ENCODE data around the gene PDSS1.
"Not testable (repeated sequence)": the region's sequence is repeated elsewhere in the genome, so short reads cannot be mapped to it uniquely, and the experiment has no call there.

The PDSS1 gene

GRCh38 chr10:26743091-26743490 lies 45.6 kb downstream of the PDSS1 start:
- no peak for DNase-seq

GRCh38 chr10:26743841-26744240 lies 46.3 kb downstream of the PDSS1 start:
- no peak for DNase-seq

GRCh38 chr10:26746061-26746460 lies 48.6 kb downstream of the PDSS1 start:
- no peak for DNase-seq

GRCh38 chr10:26755443-26755903 lies 58.0 kb downstream of the PDSS1 start:
- DNase-seq, result no peak

- no peak for DNase-seq
Measured at GRCh38 chr10:26759008-26759407, 61.5 kb downstream of the PDSS1 start.

- no peak for DNase-seq
Measured at GRCh38 chr10:26765549-26765948, 68.0 kb downstream of the PDSS1 start.

- DNase-seq, result no peak
Measured at GRCh38 chr10:26770069-26770468, 72.6 kb downstream of the PDSS1 start.

GRCh38 chr10:26773633-26774032 lies 76.1 kb downstream of the PDSS1 start:
- no peak for DNase-seq

GRCh38 chr10:26776258-26776657 lies 78.8 kb downstream of the PDSS1 start:
- DNase-seq, result no peak

GRCh38 chr10:26777686-26778085 lies 80.2 kb downstream of the PDSS1 start:
- DNase-seq, result no peak

- DNase-seq, result no peak
Measured at GRCh38 chr10:26779176-26779860, 81.8 kb downstream of the PDSS1 start.

GRCh38 chr10:26780106-26780792 lies 82.7 kb downstream of the PDSS1 start:
- DNase-seq, result no peak

- DNase-seq, result no peak
Measured at GRCh38 chr10:26780793-26781601, 83.5 kb downstream of the PDSS1 start.

GRCh38 chr10:26781797-26782196 lies 84.3 kb downstream of the PDSS1 start:
- DNase-seq, result no peak

GRCh38 chr10:26787362-26787761 lies 89.9 kb downstream of the PDSS1 start:
- DNase-seq, result no peak

- DNase-seq, result not testable (repeated sequence)
Measured at GRCh38 chr10:26789779-26790178, 92.3 kb downstream of the PDSS1 start.

- no peak for DNase-seq
Measured at GRCh38 chr10:26790221-26790995, 92.9 kb downstream of the PDSS1 start.

- no peak for DNase-seq
Measured at GRCh38 chr10:26792758-26793495, 95.4 kb downstream of the PDSS1 start.
